K562 (cell line): ENCODE measurements around the gene SLC6A16. TPM values are rescaled to one million over a fixed set of nuclear protein-coding genes. Genes with fewer than 3 reads are reported as not detected.

Source experiments
- ATAC-seq: fragments of 200-7000 bp; cut with Tn5 transposase; 3 replicates; pipeline ENCODE4 v1.9.1; 2020; ENCODE audit warnings: moderate library complexity
- BruUV-seq: library from RNA; stranded (reverse); fragments of 400-500 nt; replicated peaks from 2 replicates; lab custom pipeline; 2021; lab: Mats Ljungman, UMichigan
- CTCF ChIA-PET: fragments of 300-600 bp; formaldehyde crosslinking; extraction: SDS; loops from one replicate; lab custom pipeline; 2021; ENCODE audit warnings: low intra/inter-chr PET ratio; lab: Yijun Ruan, JAX
- POLR2A ChIA-PET: fragments of 300-600, 350-650 bp; sonication (Branson Sonifier 250); formaldehyde crosslinking; extraction: SDS; loops from one replicate; lab custom pipeline; 2021; ENCODE audit warnings: antibody characterized with exemption, inconsistent platforms; lab: Yijun Ruan, JAX
- DNase-seq, 4 experiments: peaks; one replicate each; pipeline versions ENCODE4 v3.0.0 to v3.0.0-alpha.2; 2011 to 2018; ENCODE audit warnings: low spot score in 3 of 4, mixed read lengths in 3 of 4; ENCODE audit errors: extremely low read depth in 1 of 4
- FAIRE-seq: peaks from 2 replicates; lab custom pipeline; 2011; peaks lifted over from hg19 to GRCh38; lab: Jason Lieb, UNC
- H2AFZ ChIP-seq: 2 replicates; pipeline ENCODE4 v1.6.0; 2011; ENCODE audit warnings: low read depth, low read length, control low read depth, inconsistent platforms
- H3K27ac ChIP-seq: fragments of 200-600 bp; 3 replicates; pipeline ENCODE4 v1.8.0; 2011; ENCODE audit warnings: low read depth, mild to moderate bottlenecking, control low read depth, inconsistent platforms, low read length, moderate library complexity, mixed read lengths; ENCODE audit errors: extremely low read depth
- H3K27me3 ChIP-seq, 2 experiments: fragments of 300-600 bp in 1 of 2; 2 replicates in 1 of 2; 3 replicates in 1 of 2; pipeline versions ENCODE4 v1.6.0 to v1.8.0; 2011; ENCODE audit warnings: inconsistent platforms in 2 of 2, low read length in 2 of 2, mild to moderate bottlenecking in 1 of 2, mixed read lengths in 1 of 2, moderate library complexity in 1 of 2; ENCODE audit not compliant: control insufficient read depth in 2 of 2, insufficient read depth in 2 of 2
- H3K36me3 ChIP-seq: fragments of 300-600 bp; 3 replicates; pipeline ENCODE4 v1.8.0; 2011; ENCODE audit warnings: mild to moderate bottlenecking, low read length, inconsistent platforms; ENCODE audit not compliant: control insufficient read depth, insufficient read depth
- H3K4me1 ChIP-seq, 2 experiments: fragments of 200-600 bp in 1 of 2; replicated peaks in 1 of 2; 2 replicates in 1 of 2; 3 replicates in 1 of 2; pipeline versions ENCODE4 v1.5.1 to v1.8.0; 2011; ENCODE audit warnings: inconsistent platforms in 2 of 2, low read length in 2 of 2, mild to moderate bottlenecking in 1 of 2, mixed read lengths in 1 of 2, moderate library complexity in 1 of 2; ENCODE audit not compliant: control insufficient read depth in 2 of 2, insufficient read depth in 2 of 2
- H3K4me2 ChIP-seq: 2 replicates; pipeline ENCODE4 v1.6.1; 2011; ENCODE audit warnings: low read length, control low read depth, inconsistent platforms, mixed read lengths; ENCODE audit not compliant: insufficient read depth
- H3K4me3 ChIP-seq: fragments of 200-600 bp; sonication (generic), shearing (Covaris generic); 2 replicates; pipeline ENCODE4 v1.5.1; 2016; ENCODE audit warnings: control low read depth, inconsistent platforms
- H3K79me2 ChIP-seq: fragments of 200-600 bp; 3 replicates; pipeline ENCODE4 v1.8.0; 2011; ENCODE audit warnings: low read length, inconsistent platforms; ENCODE audit not compliant: control insufficient read depth, insufficient read depth
- H3K9ac ChIP-seq, 2 experiments: 2 replicates each; pipeline versions ENCODE4 v1.6.0 to v1.6.1; 2011; ENCODE audit warnings: low read depth in 2 of 2, low read length in 2 of 2, control low read depth in 1 of 2, inconsistent platforms in 1 of 2, mild to moderate bottlenecking in 1 of 2, mixed read lengths in 1 of 2; ENCODE audit not compliant: insufficient read depth in 1 of 2
- H3K9me1 ChIP-seq: one replicate; pipeline ENCODE4 v1.6.0; 2011; ENCODE audit warnings: inconsistent platforms, mild to moderate bottlenecking, low read length, moderate library complexity; ENCODE audit not compliant: control insufficient read depth, insufficient read depth
- H3K9me3 ChIP-seq: replicated peaks from 2 replicates; pipeline ENCODE4 v1.5.1; 2011; ENCODE audit warnings: low read depth, low read length, inconsistent platforms; ENCODE audit not compliant: control insufficient read depth, insufficient read depth
- H4K20me1 ChIP-seq: replicated peaks from 2 replicates; pipeline ENCODE4 v1.6.1; 2011; ENCODE audit warnings: low read length, inconsistent platforms, mixed read lengths; ENCODE audit not compliant: control insufficient read depth, insufficient read depth
- BHLHE40 ChIP-seq: IDR thresholded peaks from 2 replicates; pipeline ENCODE4 v1.6.1; 2011; ENCODE audit warnings: low read length, improper control_type of control experiment
- CAMTA2 ChIP-seq: fragments of 250-450 bp; sonication (Bioruptor Pico); conservative IDR thresholded peaks from 2 replicates; pipeline ENCODE4 v1.5.1; 2022
- POLR2AphosphoS5 ChIP-seq: IDR thresholded peaks from 2 replicates; pipeline ENCODE4 v1.6.1; 2011; ENCODE audit warnings: mild to moderate bottlenecking, low read depth, low read length, moderate library complexity; ENCODE audit not compliant: control insufficient read depth, insufficient read depth
- PURB ChIP-seq: sonication (generic); formaldehyde crosslinking; IDR thresholded peaks from 2 replicates; pipeline ENCODE4 v1.9.0; 2021; ENCODE audit warnings: low read depth, mild to moderate bottlenecking, missing genetic modification reagents
- RFX7 ChIP-seq: fragments of 250-450 bp; sonication (Bioruptor Pico); IDR thresholded peaks from 2 replicates; pipeline ENCODE4 v1.5.1; 2021; ENCODE audit warnings: mild to moderate bottlenecking
- ZC3H4 ChIP-seq: sonication (generic); formaldehyde crosslinking; IDR thresholded peaks from 2 replicates; pipeline ENCODE4 v1.9.0; 2021; ENCODE audit warnings: missing genetic modification reagents, borderline replicate concordance
- ZNF589 ChIP-seq: fragments of 200-800 bp; sonication (Bioruptor generic); IDR thresholded peaks from 2 replicates; pipeline ENCODE4 v1.6.1; 2016; ENCODE audit warnings: low read depth, missing genetic modification characterization, missing compliant biosample characterization
- WGBS: fragments of 100-300 bp; shearing (Covaris generic); methylation state at CpG from one replicate; pipeline ENCODE4 v1.1.6; 2016; ENCODE audit warnings: low coverage, mixed read lengths; ENCODE audit not compliant: insufficient coverage; ENCODE audit errors: missing lambda C conversion rate; 5-methylcytosine and 5-hydroxymethylcytosine counted together
- in situ Hi-C: fragments of 300-500 bp; cut with MboI; formaldehyde crosslinking; loops from 4 replicates; pipeline ENCODE4 v1.15.0; 2018; ENCODE audit warnings: inconsistent platforms, mixed read lengths
- intact Hi-C: fragments of 100-400 bp; cut with micrococcal nuclease; formaldehyde crosslinking; loops from 2 replicates; pipeline ENCODE4 v1.14.2; 2022
- polyA plus RNA-seq, 8 experiments: library from polyadenylated mRNA; depleted of rRNA in 4 of 8; stranded (reverse) in 5 of 8; unstranded in 3 of 8; fragments of >200 nt; fragmentation: Nextera tagmentation in 2 of 8; fragmentation: Illumina TruSeq in 1 of 8; extraction: Ambion mirVana in 2 of 8; extraction: Trizol in 1 of 8; gene quantifications; 2 replicates each; pipeline versions ENCODE4 v1.2.1 to v1.2.3, GENCODE V29; 2011 to 2014; ENCODE audit warnings: inconsistent platforms in 1 of 8, missing spikeins in 1 of 8
- total RNA-seq, 7 experiments: library from RNA; depleted of rRNA in 6 of 7; stranded (reverse); fragments of >200 nt in 6 of 7; fragmentation: Illumina TruSeq in 2 of 7; extraction: Trizol in 2 of 7; gene quantifications; 2 replicates each; pipeline versions ENCODE4 v1.2.1 to v1.2.3, GENCODE V29; 2011 to 2021; ENCODE audit warnings: low replicate concordance in 1 of 7
- TF ChIP-seq, protein P1 (sequence below): IDR thresholded peaks from 2 replicates; pipeline ENCODE4 v1.6.1; 2011; ENCODE audit warnings: borderline replicate concordance, low read depth, mild to moderate bottlenecking, moderate library complexity, low read length; ENCODE audit not compliant: insufficient read depth, poor library complexity, severe bottlenecking

The SLC6A16 gene
- total and polyA plus RNA-seq, 9 of the 15 experiments (the other 6 are each of a cell fraction or from before 2014, with no cell fraction given): 0.05 to 0.95 (median 0.36) TPM

- Histone ChIP-seq H3K9ac (no peak overlapping the region), H3K4me2 (no peak overlapping the region)
Observed at GRCh38 chr19:49347191-49347590, 22.2 kb upstream of the SLC6A16 start.

More at GRCh38 chr19:49347191-49347590, 22.2 kb upstream of the SLC6A16 start:
- no peaks in the 10 kb centered on the region for H3K9me1 ChIP-seq
- no peaks in the 10 kb centered on the region for H3K27me3 ChIP-seq
- ATAC-seq (no peak), FAIRE-seq (no peak), DNase-seq (no peak)
- no peaks in the 10 kb centered on the region for H4K20me1 ChIP-seq
- WGBS: 93% methylated on average over 15 of the region's 15 CpGs
- no peaks in the 10 kb centered on the region for H3K79me2 ChIP-seq
- POLR2A ChIA-PET: interaction anchor here (0.6 kb wide), 2 partner anchors 183 to 189 kb away, joined by 3 read pairs; no protein-coding TSS in a partner anchor
- no peak overlapping the region for H3K27ac ChIP-seq
- no TSS peak for BruUV-seq
- no peaks in the 10 kb centered on the region for H3K9me3 ChIP-seq
- H2AFZ ChIP-seq: no peak overlapping the region
- H3K36me3 ChIP-seq: peaks cover 46% of the 10 kb centered on the region; the same call in 2 of the 3 replicates
- intact Hi-C loops (no loop called here), in situ Hi-C loops (no loop called here)
- no peak overlapping the region for H3K4me3 ChIP-seq
- TF ChIP-seq ZNF589 (CRISPR knock-in tag) (no peak), POLR2AphosphoS5 (no peak), RFX7 (CRISPR knock-in tag) (no peak), PURB (CRISPR knock-in tag) (no peak), CAMTA2 (no peak), BHLHE40 (no peak), ZC3H4 (CRISPR knock-in tag) (no peak)
- TF ChIP-seq, protein P1, sequence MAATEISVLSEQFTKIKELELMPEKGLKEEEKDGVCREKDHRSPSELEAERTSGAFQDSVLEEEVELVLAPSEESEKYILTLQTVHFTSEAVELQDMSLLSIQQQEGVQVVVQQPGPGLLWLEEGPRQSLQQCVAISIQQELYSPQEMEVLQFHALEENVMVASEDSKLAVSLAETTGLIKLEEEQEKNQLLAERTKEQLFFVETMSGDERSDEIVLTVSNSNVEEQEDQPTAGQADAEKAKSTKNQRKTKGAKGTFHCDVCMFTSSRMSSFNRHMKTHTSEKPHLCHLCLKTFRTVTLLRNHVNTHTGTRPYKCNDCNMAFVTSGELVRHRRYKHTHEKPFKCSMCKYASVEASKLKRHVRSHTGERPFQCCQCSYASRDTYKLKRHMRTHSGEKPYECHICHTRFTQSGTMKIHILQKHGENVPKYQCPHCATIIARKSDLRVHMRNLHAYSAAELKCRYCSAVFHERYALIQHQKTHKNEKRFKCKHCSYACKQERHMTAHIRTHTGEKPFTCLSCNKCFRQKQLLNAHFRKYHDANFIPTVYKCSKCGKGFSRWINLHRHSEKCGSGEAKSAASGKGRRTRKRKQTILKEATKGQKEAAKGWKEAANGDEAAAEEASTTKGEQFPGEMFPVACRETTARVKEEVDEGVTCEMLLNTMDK: no peak
- CTCF ChIA-PET: no interaction called here
- H3K4me1 ChIP-seq: peaks cover 0 to 5% of the 10 kb centered on the region in 2 experiments; a peak in 2 of 5 replicates
